SIG-M5 (cell line): ENCODE measurements around the gene PLIN3.
"Not testable (repeated sequence)": the region's sequence is repeated elsewhere in the genome, so short reads cannot be mapped to it uniquely, and the experiment has no call there.

Experiments used
- DNase-seq: peaks from one replicate; lab custom pipeline; 2025; lab: John Stamatoyannopoulos, UW

The PLIN3 gene

DNA sequence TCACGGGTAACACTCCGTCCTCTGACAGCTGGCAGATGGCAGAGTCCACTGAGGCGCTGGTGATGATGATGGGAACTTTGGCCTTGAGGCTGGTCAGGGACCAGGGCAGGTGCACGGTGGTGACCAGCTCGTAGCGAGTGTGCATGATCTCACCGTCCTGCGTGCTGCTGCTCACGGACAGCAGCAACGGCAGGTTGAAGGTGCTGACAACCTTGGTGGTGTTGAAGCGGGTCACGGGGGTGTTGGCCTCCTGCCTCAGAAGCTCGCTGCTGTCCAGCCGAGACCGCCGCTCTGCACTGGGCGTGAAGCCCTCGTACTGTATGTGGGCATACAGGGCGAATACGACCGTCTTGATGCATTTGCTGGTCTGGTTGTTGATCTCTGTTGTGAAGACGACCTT, 23.6 kb upstream of the PLIN3 start:
- DNase-seq, result no peak

DNA sequence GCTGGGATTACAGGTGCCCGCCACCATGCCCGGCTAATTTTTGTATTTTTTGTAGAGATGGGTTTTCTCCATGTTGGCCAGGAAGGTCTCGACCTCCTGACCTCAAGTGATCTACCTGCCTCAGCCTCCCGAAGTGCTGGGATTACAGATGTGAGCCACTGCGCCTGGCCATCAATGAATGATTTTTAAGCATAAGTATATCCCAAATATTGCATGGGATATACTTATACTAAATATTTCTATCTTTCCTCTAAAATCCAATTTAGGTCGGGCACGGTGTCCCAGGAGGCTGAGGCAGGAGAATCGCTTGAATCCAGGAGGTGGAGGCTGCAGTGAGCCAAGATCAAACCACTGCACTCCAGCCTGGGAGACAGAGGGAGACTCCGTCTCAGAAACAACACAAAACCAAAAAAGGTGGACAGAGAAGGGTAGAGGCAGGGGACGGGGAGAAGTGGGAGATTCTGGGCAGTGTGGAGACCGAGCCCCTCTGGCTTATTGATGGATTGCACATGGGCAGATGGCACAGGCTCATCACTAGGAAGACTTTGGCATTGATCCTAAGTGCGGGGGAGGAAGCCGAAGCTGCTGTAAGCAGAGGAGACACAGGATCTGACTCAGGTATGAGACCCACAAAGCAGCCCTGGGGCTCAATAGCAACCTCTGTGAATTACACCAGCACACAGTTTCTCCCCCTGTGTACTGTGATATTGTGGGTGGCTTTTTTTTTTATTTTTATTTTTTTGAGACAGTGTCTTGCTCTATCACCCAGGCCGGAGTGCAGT, 21.8 kb upstream of the PLIN3 start:
- no peak for DNase-seq

- DNase-seq, result not testable (repeated sequence)
Measured at GRCh38 chr19:4887803-4888202, 20.3 kb upstream of the PLIN3 start.

GRCh38 chr19:4884993-4885392, 17.5 kb upstream of the PLIN3 start:
- DNase-seq, result not testable (repeated sequence)

DNA sequence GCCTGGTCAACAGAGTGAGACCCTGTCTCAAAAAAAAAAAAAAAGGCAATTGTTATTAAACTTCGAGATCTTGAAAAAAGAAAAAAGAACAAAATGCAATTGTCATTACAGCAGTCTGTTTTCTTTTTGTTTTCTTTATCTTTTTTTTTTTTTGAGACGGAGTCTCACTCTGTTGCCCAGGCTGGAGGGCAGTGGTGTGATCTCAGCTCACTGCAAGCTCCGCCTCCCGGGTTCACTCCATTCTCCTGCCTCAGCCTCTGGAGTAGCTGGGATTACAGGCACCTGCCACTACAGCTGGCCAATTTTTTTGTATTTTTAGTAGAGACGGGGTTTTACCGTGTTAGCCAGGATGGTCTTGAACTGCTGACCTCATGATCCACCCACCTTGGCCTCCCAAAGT, 15.4 kb upstream of the PLIN3 start:
- DNase-seq, result not testable (repeated sequence)

DNA sequence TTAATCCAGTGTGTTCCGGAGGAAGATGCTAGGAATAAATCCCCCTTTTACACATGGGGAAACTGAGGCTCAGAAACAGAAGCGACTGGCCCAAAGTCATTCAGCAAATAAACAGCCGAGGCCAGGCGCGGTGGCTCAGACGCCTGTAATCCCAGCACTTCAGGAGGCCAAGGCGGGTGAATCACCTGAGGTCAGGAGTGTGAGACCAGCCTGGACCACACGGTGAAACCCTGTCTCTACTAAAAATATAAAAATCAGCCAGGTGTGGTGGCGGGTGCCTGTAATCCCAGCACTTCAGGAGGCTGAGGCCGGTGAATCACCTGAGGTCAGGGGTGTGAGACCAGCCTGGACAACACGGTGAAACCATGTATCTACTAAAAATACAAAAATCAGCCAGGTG, 11.6 kb upstream of the PLIN3 start:
- no peak for DNase-seq

DNA sequence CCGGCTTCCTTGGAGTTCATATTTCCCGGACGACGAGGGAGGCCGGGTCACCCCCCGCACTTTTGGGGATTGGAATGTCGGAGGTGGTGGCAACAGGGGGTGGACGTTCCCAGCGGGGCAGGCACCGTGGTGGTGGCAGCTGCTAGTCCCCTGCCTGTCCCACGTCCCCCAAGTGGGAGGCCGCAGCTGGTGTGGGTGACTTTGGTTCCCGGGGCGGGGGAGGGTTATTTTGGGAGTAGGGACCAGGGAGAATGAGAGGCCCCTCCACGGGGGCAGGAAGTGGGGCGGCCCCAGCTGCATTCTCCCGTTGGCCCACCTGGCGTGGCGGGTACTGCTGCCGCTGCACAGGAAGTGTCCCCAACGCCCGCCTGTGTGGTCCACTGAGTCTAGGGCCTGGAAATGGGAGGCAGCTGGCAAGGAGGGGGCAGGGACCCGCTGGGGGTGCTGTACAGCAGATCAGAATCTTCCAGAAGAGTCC, 11.1 kb upstream of the PLIN3 start:
- DNase-seq, result no peak

GRCh38 chr19:4877753-4878490, 10.5 kb upstream of the PLIN3 start:
- no peak for DNase-seq

DNA sequence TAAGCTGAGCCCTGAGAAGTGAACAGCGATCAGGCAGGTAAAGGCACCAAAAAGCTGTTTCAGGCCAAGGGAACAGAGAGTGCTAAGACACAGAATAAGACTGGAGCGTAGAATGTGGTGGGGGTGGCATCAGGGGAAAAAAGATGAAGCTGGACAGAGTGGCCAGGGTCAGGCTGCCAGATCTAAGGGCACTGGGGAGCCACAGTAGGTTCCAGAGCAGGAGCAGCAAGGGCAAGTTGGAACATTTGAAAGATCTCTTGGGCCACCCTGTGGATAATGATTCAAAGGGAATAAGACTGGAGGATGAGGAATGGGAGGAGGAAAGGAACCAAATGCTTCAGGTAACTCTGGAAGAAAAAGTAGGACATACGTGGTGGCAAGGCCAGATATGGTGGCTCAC, 6.5 kb upstream of the PLIN3 start:
- no peak for DNase-seq

GRCh38 chr19:4871711-4872110, 4.2 kb upstream of the PLIN3 start:
- no peak for DNase-seq

- DNase-seq, result peak; percentile 39
Measured at GRCh38 chr19:4870025-4870700, 2.7 kb upstream of the PLIN3 start.

DNA sequence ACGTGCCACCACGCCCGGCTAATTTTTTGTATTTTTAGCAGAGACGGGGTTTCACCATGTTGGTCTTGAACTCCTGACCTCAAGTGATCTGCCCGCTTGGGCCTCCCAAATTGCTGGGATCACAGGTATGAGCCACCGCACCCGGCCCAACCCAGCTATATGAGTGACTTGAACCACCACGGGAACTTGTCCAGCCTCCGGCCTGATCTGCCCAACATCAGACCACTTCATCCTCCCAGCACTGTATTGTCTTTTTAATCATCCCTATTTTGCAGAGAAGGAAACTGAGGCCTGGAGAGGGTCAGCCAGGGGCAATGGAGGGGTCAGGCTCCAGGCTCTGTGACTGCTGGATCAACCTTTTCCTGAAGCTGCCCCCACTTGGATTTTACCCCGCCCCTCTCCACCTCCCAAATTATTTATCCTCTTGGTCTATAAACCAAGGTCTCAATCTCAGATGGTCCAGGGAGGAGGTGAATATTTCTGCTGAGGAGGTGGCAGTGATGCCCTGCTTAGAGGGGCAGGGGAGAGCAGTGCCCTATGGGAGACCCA, 893 bp upstream of the PLIN3 start:
- no peak for DNase-seq

DNA sequence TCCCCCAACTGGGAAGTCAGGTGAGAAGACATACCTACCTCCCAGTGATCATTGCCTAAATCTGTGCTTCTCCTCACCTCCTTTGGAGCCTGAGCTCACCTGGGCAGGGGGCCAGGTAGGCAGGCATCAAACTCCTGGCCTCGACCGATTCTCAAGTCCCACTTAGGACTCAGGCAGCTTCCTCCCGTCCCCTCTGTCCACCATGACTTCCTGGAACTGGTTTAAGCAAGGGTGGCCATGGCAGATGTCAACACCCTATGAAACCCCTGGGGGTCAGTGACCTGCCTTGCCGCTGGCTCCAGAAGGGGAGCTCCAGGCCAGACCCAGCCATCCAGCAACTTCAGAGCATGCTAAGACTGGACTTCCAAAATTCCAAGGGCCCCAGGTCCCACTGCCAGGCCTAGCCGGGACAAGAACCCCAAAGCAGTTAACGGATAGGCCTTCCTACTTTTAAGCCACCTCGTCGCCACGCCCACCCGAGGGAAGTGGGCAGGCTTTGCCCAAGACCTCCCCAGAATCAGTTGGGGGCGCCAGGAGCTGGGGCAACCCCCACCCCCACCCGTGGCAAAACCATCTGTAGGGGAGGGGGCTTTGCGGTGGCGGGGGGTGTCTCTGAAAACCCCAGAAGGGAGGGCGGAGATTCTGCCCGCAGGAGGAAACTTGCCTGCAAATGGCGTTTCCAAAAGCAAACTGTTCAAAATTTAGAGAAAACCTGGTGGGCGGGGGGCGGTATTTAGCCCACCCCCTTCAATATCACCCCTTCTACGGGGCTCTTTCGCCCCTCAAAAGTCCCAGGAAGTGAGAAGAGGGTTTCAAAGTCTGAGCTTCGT, 657 bp downstream of the PLIN3 start:
- DNase-seq, result no peak

DNA sequence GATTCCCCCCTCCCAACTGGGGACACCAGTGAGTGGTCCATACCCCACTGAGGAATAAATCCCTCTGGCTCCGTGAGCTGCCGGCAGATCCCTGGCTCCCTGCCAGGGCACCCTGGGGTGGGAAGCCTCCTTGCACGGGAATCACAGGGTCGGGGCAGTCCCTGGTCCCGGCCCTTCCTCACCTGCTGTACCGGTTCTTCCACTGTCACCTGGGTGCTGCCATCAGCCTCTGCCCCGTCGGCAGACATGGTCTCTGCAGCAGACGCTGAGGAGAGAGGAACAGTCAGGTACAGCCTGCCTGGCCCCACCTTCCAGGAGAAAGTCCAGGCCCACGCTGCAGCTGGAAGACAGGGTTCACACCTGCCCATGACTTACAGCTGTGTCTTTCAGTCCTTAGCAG, 6.3 kb downstream of the PLIN3 start:
- DNase-seq, result no peak

GRCh38 chr19:4859697-4860096, 7.8 kb downstream of the PLIN3 start:
- DNase-seq, result no peak

- not testable (repeated sequence) for DNase-seq
Measured at GRCh38 chr19:4856468-4856867, 11.0 kb downstream of the PLIN3 start.

DNA sequence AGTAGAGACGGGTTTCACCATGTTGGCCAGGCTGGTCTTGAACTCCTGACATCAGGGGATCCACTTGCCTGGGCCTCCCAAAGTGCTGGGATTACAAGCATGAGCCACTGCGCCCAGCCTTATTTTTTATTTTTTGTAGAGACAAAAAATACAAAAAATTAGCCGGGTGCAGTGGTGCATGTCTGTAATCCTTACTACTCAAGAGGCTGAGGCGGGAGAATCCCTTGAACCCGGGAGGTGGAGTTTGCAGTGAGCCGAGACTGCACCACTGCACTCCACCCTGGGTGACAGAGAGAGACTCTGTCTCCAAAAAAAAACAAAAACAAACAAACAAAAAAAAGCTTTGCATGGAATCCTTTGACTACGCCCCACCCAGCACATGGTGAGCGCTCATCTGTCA, 14.0 kb downstream of the PLIN3 start:
- not testable (repeated sequence) for DNase-seq

GRCh38 chr19:4852484-4852883, 15.0 kb downstream of the PLIN3 start:
- DNase-seq, result no peak

GRCh38 chr19:4851551-4852290, 15.7 kb downstream of the PLIN3 start:
- no peak for DNase-seq

GRCh38 chr19:4849019-4849418, 18.4 kb downstream of the PLIN3 start:
- DNase-seq, result no peak
